Fibroblast of peridontal ligament (primary cell): ENCODE measurements around the gene ANKMY1.
A peak's percentile ranks its signal among the peaks of the same experiment; 100 is the strongest.

ENCODE experiments used
- DNase-seq: peaks from one replicate; pipeline ENCODE4 v3.0.0-alpha.2; 2010; ENCODE audit errors: extremely low read depth

ANKMY1 gene

GRCh38 chr2:240435948-240436682 is 121.7 kb downstream of the ANKMY1 start:
- peak; percentile 8 for DNase-seq

- DNase-seq: peak; percentile 63
These were observed 122.3 kb downstream of the ANKMY1 start, which contains the start of gene GPC1 for GRCh38 chr2:240435457-240435947. Gene GPC1, plus strand, starts transcription at chr2:240435663. Its CDS starts 256 bp downstream, at chr2:240435919.

GRCh38 chr2:240434728-240435456 is 122.9 kb downstream of the ANKMY1 start:
- peak; percentile 85 for DNase-seq

- peak; percentile 93 for DNase-seq
These were observed 123.6 kb downstream of the ANKMY1 start for GRCh38 chr2:240433973-240434727.

- DNase-seq: no peak
These were observed 124.7 kb downstream of the ANKMY1 start for GRCh38 chr2:240432820-240433801.

- no peak for DNase-seq
These were observed 125.4 kb downstream of the ANKMY1 start for GRCh38 chr2:240432430-240432819.

- DNase-seq: no peak
These were observed 125.9 kb downstream of the ANKMY1 start for GRCh38 chr2:240431661-240432424.

- DNase-seq: no peak
These were observed 126.5 kb downstream of the ANKMY1 start for GRCh38 chr2:240431271-240431660.

- no peak for DNase-seq
These were observed 127.2 kb downstream of the ANKMY1 start for GRCh38 chr2:240430595-240430994.

- no peak for DNase-seq
These were observed 127.8 kb downstream of the ANKMY1 start for GRCh38 chr2:240429872-240430491.
